ENCODE data around the gene SH3RF2. TPM values are rescaled to one million over a fixed set of nuclear protein-coding genes. Genes with fewer than 3 reads are reported as not detected.
A peak's percentile ranks its signal among the peaks of the same experiment; 100 is the strongest.

Gene SH3RF2
- total RNA-seq, 4 donors from 2014 or later: 19.2 to 97.1 (median 39.1) TPM

DNA sequence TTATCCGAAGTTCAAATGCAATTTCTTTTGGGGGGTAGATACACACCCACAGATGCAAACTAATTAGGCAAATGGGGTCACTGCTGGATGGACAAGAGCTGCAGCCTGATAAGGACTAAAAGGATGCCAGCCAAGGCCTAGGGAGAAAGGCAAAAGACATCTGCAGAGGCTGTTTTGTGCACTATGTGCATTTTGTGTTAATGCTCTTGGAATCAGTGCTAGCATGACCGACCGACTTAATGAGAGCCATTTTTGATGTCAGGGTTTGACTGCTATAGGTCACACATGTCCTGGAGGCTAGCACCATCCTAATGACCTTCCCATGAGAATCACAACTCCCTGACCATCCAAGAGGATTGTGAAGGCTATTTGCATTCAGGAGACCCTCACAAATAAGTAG lies 134.4 kb downstream of the SH3RF2 start:
- Histone ChIP-seq H3K9me3 (no peaks in the 10 kb centered on the region), H3K4me3 (no peak overlapping the region), H3K27me3 (no peaks in the 10 kb centered on the region), H3K4me1 (peaks cover 9 to 10% of the 10 kb centered on the region in 2 donors), H3K36me3 (no peaks in the 10 kb centered on the region), H3K27ac (no peak overlapping the region)
- intact Hi-C loops (cut with DNase I; ENCODE audit: low total_unique reads) (no loop called here), in situ Hi-C loops (cut with MboI; ENCODE audit: low sequenced_read_pairs in 4 of 4) (loop anchor here (25.0 kb wide), 1 partner anchor 383 kb away; no protein-coding TSS in a partner anchor)
- ATAC-seq: no peak
- no peak for TF ChIP-seq CTCF (IDR thresholded peaks at IDR 0.05 in 4 of 5, conservative IDR thresholded peaks at IDR 0.05 in 1 of 5)
- TF ChIP-seq POLR2A (IDR thresholded peaks at IDR 0.05): no peak
- DNase-seq: no peak

DNA sequence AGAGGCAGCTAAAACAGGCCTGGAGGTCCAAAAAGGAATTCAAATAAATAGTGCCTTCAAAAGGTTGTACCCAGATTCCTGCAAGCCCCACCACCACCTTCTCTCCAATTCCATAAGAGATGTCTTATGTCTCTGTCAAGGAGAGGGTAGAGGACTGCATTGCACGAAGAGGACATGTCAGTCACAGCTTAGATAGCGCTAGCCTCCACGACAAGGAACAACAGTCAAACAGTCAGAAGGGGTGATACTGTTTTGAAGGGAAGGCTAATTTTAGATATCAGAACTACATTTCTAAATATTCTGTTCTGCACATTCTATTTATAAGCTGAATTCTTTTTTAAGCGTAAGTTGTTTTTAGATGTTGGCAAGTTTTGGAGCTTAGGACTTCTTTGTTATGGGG lies 134.8 kb downstream of the SH3RF2 start:
- Histone ChIP-seq H3K36me3 (no peaks in the 10 kb centered on the region), H3K27me3 (no peaks in the 10 kb centered on the region), H3K4me3 (no peak overlapping the region), H3K4me1 (peaks cover 9 to 10% of the 10 kb centered on the region in 2 donors), H3K9me3 (no peaks in the 10 kb centered on the region), H3K27ac (no peak overlapping the region)
- in situ Hi-C loops (cut with MboI; ENCODE audit: low sequenced_read_pairs in 4 of 4) (loop anchor here (25.0 kb wide), 1 partner anchor 384 kb away; no protein-coding TSS in a partner anchor), intact Hi-C loops (cut with DNase I; ENCODE audit: low total_unique reads) (no loop called here)
- no peak for DNase-seq
- no peak for ATAC-seq
- no peak for TF ChIP-seq POLR2A (IDR thresholded peaks at IDR 0.05)
- no peak for TF ChIP-seq CTCF (IDR thresholded peaks at IDR 0.05 in 4 of 5, conservative IDR thresholded peaks at IDR 0.05 in 1 of 5)

DNA sequence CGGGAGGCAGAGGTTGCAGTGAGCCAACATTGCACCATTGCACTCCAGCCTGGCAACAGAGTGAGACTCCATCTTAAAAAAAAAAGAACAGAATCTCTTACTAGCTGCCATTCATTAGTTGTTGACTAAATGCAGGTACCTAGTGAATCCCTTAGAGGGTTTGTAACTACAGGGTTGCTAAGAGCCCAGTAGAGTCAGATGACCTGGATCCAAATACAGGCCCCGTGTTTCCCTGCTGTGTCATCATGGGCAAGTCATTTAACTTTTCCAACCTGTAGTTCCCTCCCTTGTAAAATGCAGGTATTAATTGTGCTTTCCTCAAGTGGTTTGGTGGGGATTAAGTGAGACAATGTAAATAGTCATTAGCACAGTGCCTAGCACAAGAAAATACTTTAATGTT lies 136.2 kb downstream of the SH3RF2 start:
- no peaks in the 10 kb centered on the region for H3K9me3 ChIP-seq
- H3K27ac ChIP-seq: no peak overlapping the region
- peaks cover 9 to 10% of the 10 kb centered on the region in 2 donors for H3K4me1 ChIP-seq
- intact Hi-C loops (cut with DNase I; ENCODE audit: low total_unique reads): no loop called here
- H3K36me3 ChIP-seq: no peaks in the 10 kb centered on the region
- in situ Hi-C loops (cut with MboI; ENCODE audit: low sequenced_read_pairs in 4 of 4): loop anchor here (25.0 kb wide), 1 partner anchor 385 kb away; no protein-coding TSS in a partner anchor
- H3K4me3 ChIP-seq: no peak overlapping the region
- no peaks in the 10 kb centered on the region for H3K27me3 ChIP-seq
- ATAC-seq (peak in 1 of 2 donors; percentile 54), DNase-seq (no peak)
- no peak for TF ChIP-seq CTCF (IDR thresholded peaks at IDR 0.05 in 4 of 5, conservative IDR thresholded peaks at IDR 0.05 in 1 of 5)
- TF ChIP-seq POLR2A (IDR thresholded peaks at IDR 0.05): no peak

- intact Hi-C loops (cut with DNase I; ENCODE audit: low total_unique reads): no loop called here
- in situ Hi-C loops (cut with MboI; ENCODE audit: low sequenced_read_pairs in 4 of 4): loop anchor here (25.0 kb wide), 1 partner anchor 386 kb away; no protein-coding TSS in a partner anchor
- TF ChIP-seq CTCF (IDR thresholded peaks at IDR 0.05 in 4 of 5, conservative IDR thresholded peaks at IDR 0.05 in 1 of 5): no peak
- TF ChIP-seq POLR2A (IDR thresholded peaks at IDR 0.05): no peak
- no peaks in the 10 kb centered on the region for H3K36me3 ChIP-seq
- H3K27ac ChIP-seq: no peak overlapping the region
- H3K4me3 ChIP-seq: no peak overlapping the region
- no peaks in the 10 kb centered on the region for H3K27me3 ChIP-seq
- peaks cover 9 to 10% of the 10 kb centered on the region in 2 donors for H3K4me1 ChIP-seq
- no peaks in the 10 kb centered on the region for H3K9me3 ChIP-seq
- DNase-seq: no peak
- no peak for ATAC-seq
These were observed 137.0 kb downstream of the SH3RF2 start for GRCh38 chr5:146073239-146073900.
